ENCODE measurements around the gene COL6A3.

Gene COL6A3

DNA sequence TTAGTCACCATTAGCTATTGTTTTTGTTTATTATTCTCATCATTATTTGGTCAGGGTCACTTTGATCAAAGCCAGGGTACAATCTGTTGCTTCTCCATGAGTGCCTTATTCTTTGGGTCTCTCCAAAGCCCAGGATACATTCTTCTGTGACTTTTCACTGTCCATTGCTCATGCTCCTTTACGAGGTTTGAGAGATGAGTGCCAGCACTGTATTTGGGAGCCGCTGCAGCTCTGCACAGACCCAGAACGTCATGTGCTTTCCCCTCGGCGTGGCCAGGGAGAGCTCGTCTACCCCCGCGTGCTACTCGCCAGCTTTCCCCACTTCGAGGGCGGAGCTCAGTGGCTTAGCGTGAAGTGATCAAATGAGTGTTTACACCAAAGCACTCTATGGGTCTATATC lies 123.7 kb downstream of the COL6A3 start:
- H3K27ac ChIP-seq (ENCODE audit: poor library complexity, severe bottlenecking): peak overlapping the region; percentile 79
- H3K27me3 ChIP-seq (ENCODE audit: insufficient read depth, poor library complexity, severe bottlenecking): no peaks in the 10 kb centered on the region
- TF ChIP-seq, protein P1, sequence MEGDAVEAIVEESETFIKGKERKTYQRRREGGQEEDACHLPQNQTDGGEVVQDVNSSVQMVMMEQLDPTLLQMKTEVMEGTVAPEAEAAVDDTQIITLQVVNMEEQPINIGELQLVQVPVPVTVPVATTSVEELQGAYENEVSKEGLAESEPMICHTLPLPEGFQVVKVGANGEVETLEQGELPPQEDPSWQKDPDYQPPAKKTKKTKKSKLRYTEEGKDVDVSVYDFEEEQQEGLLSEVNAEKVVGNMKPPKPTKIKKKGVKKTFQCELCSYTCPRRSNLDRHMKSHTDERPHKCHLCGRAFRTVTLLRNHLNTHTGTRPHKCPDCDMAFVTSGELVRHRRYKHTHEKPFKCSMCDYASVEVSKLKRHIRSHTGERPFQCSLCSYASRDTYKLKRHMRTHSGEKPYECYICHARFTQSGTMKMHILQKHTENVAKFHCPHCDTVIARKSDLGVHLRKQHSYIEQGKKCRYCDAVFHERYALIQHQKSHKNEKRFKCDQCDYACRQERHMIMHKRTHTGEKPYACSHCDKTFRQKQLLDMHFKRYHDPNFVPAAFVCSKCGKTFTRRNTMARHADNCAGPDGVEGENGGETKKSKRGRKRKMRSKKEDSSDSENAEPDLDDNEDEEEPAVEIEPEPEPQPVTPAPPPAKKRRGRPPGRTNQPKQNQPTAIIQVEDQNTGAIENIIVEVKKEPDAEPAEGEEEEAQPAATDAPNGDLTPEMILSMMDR (IDR thresholded peaks at IDR 0.05; ENCODE audit: poor library complexity, severe bottlenecking): no peak
- H3K9me3 ChIP-seq (ENCODE audit: severe bottlenecking): no peaks in the 10 kb centered on the region
- ATAC-seq (ENCODE audit: low read depth): no peak
- H3K36me3 ChIP-seq (ENCODE audit: low read depth): no peaks in the 10 kb centered on the region
- peaks cover 35% of the 10 kb centered on the region for H3K4me1 ChIP-seq (ENCODE audit: insufficient read depth, poor library complexity, severe bottlenecking)
- H3K4me3 ChIP-seq (ENCODE audit: severe bottlenecking): no peak overlapping the region
- no peak for DNase-seq (ENCODE audit: low spot score)

DNA sequence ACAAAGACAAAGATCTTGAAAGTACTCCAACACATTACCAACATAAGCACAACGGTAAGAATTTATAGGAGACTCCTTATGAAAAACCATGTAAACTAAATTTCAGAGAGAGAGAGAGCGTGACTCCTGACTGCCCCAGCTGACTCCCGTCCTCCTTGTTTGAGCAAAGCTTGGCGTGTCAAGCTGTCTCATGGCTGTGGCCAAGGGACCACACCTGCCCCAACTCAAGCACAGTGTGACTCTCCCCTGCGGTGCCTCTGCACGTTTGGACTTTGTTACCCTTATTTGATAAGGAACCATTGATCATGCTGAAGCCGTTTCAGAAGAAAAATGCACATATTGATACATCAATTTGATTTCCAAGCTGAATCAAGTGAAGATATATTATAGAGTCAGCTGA lies 124.8 kb downstream of the COL6A3 start:
- H3K4me3 ChIP-seq (ENCODE audit: severe bottlenecking): no peak overlapping the region
- no peaks in the 10 kb centered on the region for H3K36me3 ChIP-seq (ENCODE audit: low read depth)
- ATAC-seq (ENCODE audit: low read depth) (no peak), DNase-seq (ENCODE audit: low spot score) (no peak)
- TF ChIP-seq, protein P1 (IDR thresholded peaks at IDR 0.05; ENCODE audit: poor library complexity, severe bottlenecking): no peak
- H3K27ac ChIP-seq (ENCODE audit: poor library complexity, severe bottlenecking): no peak overlapping the region
- no peaks in the 10 kb centered on the region for H3K27me3 ChIP-seq (ENCODE audit: insufficient read depth, poor library complexity, severe bottlenecking)
- H3K9me3 ChIP-seq (ENCODE audit: severe bottlenecking): no peaks in the 10 kb centered on the region
- peaks cover 27% of the 10 kb centered on the region for H3K4me1 ChIP-seq (ENCODE audit: insufficient read depth, poor library complexity, severe bottlenecking)

DNA sequence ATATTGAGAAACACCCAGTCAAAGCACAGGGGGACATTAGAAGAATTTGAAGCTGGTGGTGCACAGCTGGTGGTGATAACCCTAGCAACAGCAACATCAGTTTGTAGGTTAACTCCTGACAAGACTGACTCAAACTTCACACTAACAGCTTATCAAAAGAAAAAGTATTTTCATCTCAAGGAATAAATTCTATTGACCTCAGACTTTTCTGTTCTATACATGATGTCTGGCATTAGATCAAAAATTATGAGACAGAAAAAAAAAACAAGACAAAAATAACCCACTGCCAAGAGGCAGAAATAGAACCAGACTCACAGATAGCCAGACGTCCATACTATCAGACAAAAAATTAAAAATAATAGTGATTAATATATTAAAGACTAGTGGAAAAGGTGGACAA lies 126.1 kb downstream of the COL6A3 start:
- TF ChIP-seq, protein P1 (IDR thresholded peaks at IDR 0.05; ENCODE audit: poor library complexity, severe bottlenecking): no peak
- no peak for ATAC-seq (ENCODE audit: low read depth)
- Histone ChIP-seq H3K27ac (ENCODE audit: poor library complexity, severe bottlenecking) (no peak overlapping the region), H3K4me3 (ENCODE audit: severe bottlenecking) (no peak overlapping the region), H3K36me3 (ENCODE audit: low read depth) (no peaks in the 10 kb centered on the region), H3K4me1 (ENCODE audit: insufficient read depth, poor library complexity, severe bottlenecking) (peaks cover 24% of the 10 kb centered on the region), H3K9me3 (ENCODE audit: severe bottlenecking) (no peaks in the 10 kb centered on the region), H3K27me3 (ENCODE audit: insufficient read depth, poor library complexity, severe bottlenecking) (no peaks in the 10 kb centered on the region)
- DNase-seq (ENCODE audit: low spot score): no peak

DNA sequence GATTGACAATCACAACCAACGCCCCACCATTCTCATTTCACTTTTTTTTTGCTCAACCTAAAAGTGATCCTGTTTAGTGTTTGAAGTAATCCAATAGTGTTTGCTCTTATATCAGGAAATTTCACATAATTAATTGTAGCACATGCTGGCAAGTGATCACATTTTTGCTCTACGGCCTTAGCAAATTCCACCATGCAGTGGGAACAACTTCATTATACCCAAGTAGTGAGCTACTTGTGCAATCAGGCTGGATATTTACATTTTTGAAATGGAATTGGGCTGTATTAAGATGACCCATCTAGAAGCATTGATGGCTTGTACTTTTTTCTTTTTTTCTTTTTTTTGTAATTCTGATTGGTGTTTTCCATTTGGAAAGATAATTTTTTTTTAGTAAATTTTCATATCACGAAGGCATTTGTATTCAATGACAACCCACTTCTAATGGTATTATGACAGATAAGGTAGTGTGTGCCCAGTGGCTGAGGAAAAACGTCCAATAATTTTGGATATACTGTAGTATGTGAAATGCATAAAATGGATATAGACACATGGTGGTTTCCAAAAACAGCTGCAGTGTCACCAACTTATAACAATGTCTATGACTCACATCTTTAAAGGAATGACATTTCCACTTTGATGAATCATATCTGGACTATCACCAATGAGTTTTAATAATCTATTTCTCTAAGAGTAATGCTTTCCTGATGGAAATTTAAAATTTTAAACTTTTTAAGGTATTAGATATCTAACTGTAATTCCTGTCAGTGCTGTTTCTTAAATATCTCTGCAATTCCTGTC lies 130.6 kb downstream of the COL6A3 start:
- H3K36me3 ChIP-seq (ENCODE audit: low read depth): no peaks in the 10 kb centered on the region
- H3K9me3 ChIP-seq (ENCODE audit: severe bottlenecking): no peaks in the 10 kb centered on the region
- H3K27me3 ChIP-seq (ENCODE audit: insufficient read depth, poor library complexity, severe bottlenecking): no peaks in the 10 kb centered on the region
- DNase-seq (ENCODE audit: low spot score) (no peak), ATAC-seq (ENCODE audit: low read depth) (no peak)
- H3K4me3 ChIP-seq (ENCODE audit: severe bottlenecking): no peak overlapping the region
- H3K4me1 ChIP-seq (ENCODE audit: insufficient read depth, poor library complexity, severe bottlenecking): peaks cover 24% of the 10 kb centered on the region
- H3K27ac ChIP-seq (ENCODE audit: poor library complexity, severe bottlenecking): peak overlapping the region; percentile 51
- TF ChIP-seq, protein P1 (IDR thresholded peaks at IDR 0.05; ENCODE audit: poor library complexity, severe bottlenecking): no peak

DNA sequence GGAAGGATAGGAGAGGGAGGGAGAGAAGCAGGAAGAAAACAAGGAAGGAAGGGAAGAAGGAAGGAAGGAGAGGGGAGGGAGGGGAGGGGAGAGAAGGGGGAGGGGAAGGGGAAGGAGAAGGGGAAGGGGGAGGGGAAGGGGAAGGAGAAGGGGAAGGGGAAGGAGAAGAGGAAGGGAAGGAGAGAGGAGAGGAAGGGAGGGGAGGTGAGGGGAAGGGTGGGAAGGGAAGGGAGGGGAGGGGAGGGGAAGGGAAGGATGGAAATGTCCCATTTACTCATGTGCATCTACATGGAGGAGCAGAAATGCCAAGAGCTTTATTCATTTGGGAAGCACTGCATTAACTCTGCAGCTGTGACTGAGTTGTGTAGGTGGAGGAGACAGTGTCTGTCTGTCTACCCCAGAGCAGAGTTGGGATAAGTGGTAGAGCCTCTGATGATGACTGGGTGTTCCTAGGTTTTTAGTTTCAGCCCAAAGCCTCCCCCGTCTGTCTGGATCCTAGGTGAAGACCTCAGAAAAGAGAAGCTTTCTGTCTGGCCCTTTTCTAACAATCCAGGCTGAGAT lies 131.3 kb downstream of the COL6A3 start:
- H3K27ac ChIP-seq (ENCODE audit: poor library complexity, severe bottlenecking): peak overlapping the region; percentile 51

More for the DNA sequence above, 131.3 kb downstream of the COL6A3 start:
- no peaks in the 10 kb centered on the region for H3K36me3 ChIP-seq (ENCODE audit: low read depth)
- no peaks in the 10 kb centered on the region for H3K9me3 ChIP-seq (ENCODE audit: severe bottlenecking)
- no peak for DNase-seq (ENCODE audit: low spot score)
- H3K4me1 ChIP-seq (ENCODE audit: insufficient read depth, poor library complexity, severe bottlenecking): peaks cover 24% of the 10 kb centered on the region
- no peak overlapping the region for H3K4me3 ChIP-seq (ENCODE audit: severe bottlenecking)
- ATAC-seq (ENCODE audit: low read depth): no peak; the same call in 2 of the 3 replicates
- TF ChIP-seq, protein P1 (IDR thresholded peaks at IDR 0.05; ENCODE audit: poor library complexity, severe bottlenecking): no peak
- H3K27me3 ChIP-seq (ENCODE audit: insufficient read depth, poor library complexity, severe bottlenecking): no peaks in the 10 kb centered on the region
